ENCODE data around the gene APOA5. TPM values are rescaled to one million over a fixed set of nuclear protein-coding genes. Genes with fewer than 3 reads are reported as not detected.

APOA5 gene
- total and polyA plus RNA-seq, 2 of the 13 experiments (the other 11 are each of a cell fraction or from before 2014, with no cell fraction given): 44.0 to 49.1 TPM

- TF ChIP-seq SNAI1 (CRISPR knock-in tag; IDR thresholded peaks at IDR 0.05; ENCODE audit: borderline replicate concordance) (no peak), TEAD2 (CRISPR knock-in tag; IDR thresholded peaks at IDR 0.05) (no peak)
Measured at GRCh38 chr11:116832350-116833290, 40.9 kb upstream of the APOA5 start (continued).

GRCh38 chr11:116831790-116832349 lies 40.2 kb upstream of the APOA5 start:
- intact Hi-C loops (cut with micrococcal nuclease; ENCODE audit: unreplicated experiment): no loop called here
- BruUV-seq (replicated peaks): no TSS peak
- Histone ChIP-seq H3K36me3 (replicated peaks in 1 of 2; ENCODE audit: control insufficient read depth in 1 of 2, insufficient read depth in 2 of 2, low read length in 2 of 2) (no peaks in the 10 kb centered on the region; a peak in 2 of 5 replicates), H4K20me1 (ENCODE audit: insufficient read depth, low read length) (peaks cover 9% of the 10 kb centered on the region; the same call in 1 of the 2 replicates), H3K27ac (ENCODE audit: extremely low read length, insufficient read depth, low read length) (peak overlapping the region; percentile 99), H3K4me2 (ENCODE audit: low read depth, low read length) (peak overlapping the region; percentile 79), H2AFZ (ENCODE audit: low read length) (no peak overlapping the region), H3K9me3 (ENCODE audit: low read length) (no peaks in the 10 kb centered on the region), H3K4me1 (ENCODE audit: insufficient read depth, low read length) (peaks cover 93% of the 10 kb centered on the region), H3K4me3 (replicated peaks in 1 of 3; ENCODE audit: insufficient read depth in 1 of 3, low read depth in 2 of 3, low read length in 3 of 3) (peak overlapping the region in 1 of 3 experiments; percentile 62; a peak in 2 of 6 replicates), H3K9ac (ENCODE audit: insufficient read depth, low read depth, low read length) (peak overlapping the region; percentile 64), H3K79me2 (ENCODE audit: insufficient read depth, low read length) (peaks cover 46% of the 10 kb centered on the region), H3K27me3 (ENCODE audit: control insufficient read depth in 1 of 2, insufficient read depth in 2 of 2, low read length in 2 of 2) (no peaks in the 10 kb centered on the region)
- FAIRE-seq: no peak
- DNase-seq (ENCODE audit: low spot score): no peak
- ChIA-PET CTCF (ENCODE audit: low intra/inter-chr PET ratio, low total read pairs) (interaction anchor here (1.1 kb wide), 2 partner anchors 40 to 41 kb away, joined by 3 read pairs; partner anchors contain the start of gene APOA5), POLR2A (interaction anchor here (0.6 to 18.4 kb wide), 11 partner anchors 8 to 313 kb away, joined by 3 to 1365 read pairs (median 4); partner anchors contain the start of genes APOA5, BUD13 and ZPR1)
- in situ Hi-C loops (cut with HindIII; ENCODE audit: extremely low pct_ligation_motif_present, low pct_unique_long_range_greater_than_20kb): no loop called here
- ATAC-seq: peak; percentile 0; the same call in 1 of the 3 replicates
- WGBS (ENCODE audit: low lambda C conversion rate): 22% methylated on average over 7 of the region's 7 CpGs
- TF ChIP-seq RNF219 (CRISPR knock-in tag; IDR thresholded peaks at IDR 0.05): peak; percentile 63; the same call in 1 of the 2 replicates
- TF ChIP-seq ZBTB34 (CRISPR knock-in tag; IDR thresholded peaks at IDR 0.05): 0 out of 2 replicates have a peak, but pooled peaks have one; percentile 17
- no peak for TF ChIP-seq USF2 (IDR thresholded peaks at IDR 0.05; ENCODE audit: low read depth, low read length)
- TF ChIP-seq USF2 (CRISPR knock-in tag; IDR thresholded peaks at IDR 0.05; ENCODE audit: borderline replicate concordance): 0 out of 2 replicates have a peak, but pooled peaks have one; percentile 6
- TF ChIP-seq HDAC1 (CRISPR knock-in tag; IDR thresholded peaks at IDR 0.05): no peak
- no peak for TF ChIP-seq SOX13 (IDR thresholded peaks at IDR 0.05)
- TF ChIP-seq SOX13 (CRISPR knock-in tag; conservative IDR thresholded peaks at IDR 0.05 in 1 of 2, IDR thresholded peaks at IDR 0.05 in 1 of 2): peak in 1 of 2 experiments; percentile 24; a peak in 1 of 4 replicates
- TF ChIP-seq KAT7 (CRISPR knock-in tag; IDR thresholded peaks at IDR 0.05; ENCODE audit: borderline replicate concordance): 0 out of 2 replicates have a peak, but pooled peaks have one; percentile 61

Data from HepG2 (cell line).